ENCODE results near the gene LRMDA. TPM values are rescaled to one million over a fixed set of nuclear protein-coding genes. Genes with fewer than 3 reads are reported as not detected.

LRMDA gene
- total RNA-seq, 1 experiment from 2014 or later, result 4.8 TPM

DNA sequence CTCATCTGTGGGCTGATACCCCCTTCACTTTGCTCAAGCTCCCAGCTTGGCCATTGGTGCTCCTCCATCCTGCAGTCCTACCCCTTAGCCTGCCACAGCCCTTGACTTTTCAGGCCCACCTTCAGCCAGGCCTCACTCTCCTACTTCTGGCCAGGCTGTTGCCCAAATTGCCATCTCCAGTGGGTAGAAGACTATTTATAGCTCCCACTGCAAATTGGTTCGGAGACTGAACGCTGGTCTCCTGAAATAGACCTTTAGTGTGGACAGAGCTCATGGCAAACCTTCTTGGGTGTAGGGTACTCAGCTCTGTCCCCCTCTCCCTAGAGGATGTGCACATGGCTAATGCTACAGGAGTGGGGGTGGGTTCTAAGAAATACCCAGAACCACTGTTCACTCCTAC lies 697.8 kb downstream of the LRMDA start:
- no peak for DNase-seq (ENCODE audit: low read depth, low spot score)
- Histone ChIP-seq H3K4me3 (replicated peaks in 1 of 2; ENCODE audit: low read depth in 1 of 2, low read length in 2 of 2) (no peak overlapping the region), H3K27me3 (ENCODE audit: insufficient read depth, low read length) (peaks cover 41% of the 10 kb centered on the region), H4K20me1 (ENCODE audit: insufficient read depth) (no peaks in the 10 kb centered on the region), H2AFZ (ENCODE audit: low read depth, low read length, poor library complexity, severe bottlenecking) (no peak overlapping the region), H3K27ac (ENCODE audit: low read depth, low read length) (no peak overlapping the region), H3K9me3 (ENCODE audit: control insufficient read depth in 1 of 2, insufficient read depth in 1 of 2, low read depth in 1 of 2, low read length in 2 of 2) (no peaks in the 10 kb centered on the region), H3K9ac (ENCODE audit: low read length) (no peak overlapping the region), H3K9me2 (ENCODE audit: insufficient read depth) (no peaks in the 10 kb centered on the region), H3K79me2 (ENCODE audit: insufficient read depth, low read length) (no peaks in the 10 kb centered on the region), H3K4me1 (ENCODE audit: control insufficient read depth in 1 of 2, insufficient read depth in 2 of 2, low read length in 2 of 2) (no peaks in the 10 kb centered on the region), H3K4me2 (ENCODE audit: low read length) (no peak overlapping the region), H3K36me3 (ENCODE audit: control insufficient read depth in 1 of 2, insufficient read depth in 2 of 2, low read length in 2 of 2) (no peaks in the 10 kb centered on the region)
- ATAC-seq, result no peak
- ChIA-PET POLR2A (no interaction called here), CTCF (no interaction called here), RAD21 (ENCODE audit: low non-redundant PET in 1 of 2, low total read pairs in 2 of 2, uncharacterized antibody in 2 of 2, unreplicated experiment in 2 of 2) (no interaction called here)
- no TSS peak for BruUV-seq (replicated peaks)
- intact Hi-C loops (cut with micrococcal nuclease), result no loop called here
- TF ChIP-seq, protein P1, sequence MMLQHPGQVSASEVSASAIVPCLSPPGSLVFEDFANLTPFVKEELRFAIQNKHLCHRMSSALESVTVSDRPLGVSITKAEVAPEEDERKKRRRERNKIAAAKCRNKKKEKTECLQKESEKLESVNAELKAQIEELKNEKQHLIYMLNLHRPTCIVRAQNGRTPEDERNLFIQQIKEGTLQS (IDR thresholded peaks at IDR 0.05), result no peak
- TF ChIP-seq CEBPB (IDR thresholded peaks at IDR 0.05; ENCODE audit: low read depth), result no peak
- no peak for TF ChIP-seq ZNF274 (IDR thresholded peaks at IDR 0.05; ENCODE audit: low read depth, low read length)
- no peak for TF ChIP-seq ZBTB33 (IDR thresholded peaks at IDR 0.05; ENCODE audit: extremely low read depth, insufficient replicate concordance, low read length)
- no peak for TF ChIP-seq POLR2A (IDR thresholded peaks at IDR 0.05; ENCODE audit: borderline replicate concordance, extremely low read depth, insufficient read depth, insufficient read length)
- no peak for TF ChIP-seq POLR2AphosphoS5 (IDR thresholded peaks at IDR 0.05; ENCODE audit: low read depth, low read length)
- TF ChIP-seq EZH2 (IDR thresholded peaks at IDR 0.05), result no peak
- no peak for TF ChIP-seq SRF (IDR thresholded peaks at IDR 0.05; ENCODE audit: low read depth)
- TF ChIP-seq TCF7L2 (IDR thresholded peaks at IDR 0.05; ENCODE audit: borderline replicate concordance, extremely low read depth, insufficient read depth, insufficient read length), result no peak
- TF ChIP-seq EZH2phosphoT487 (IDR thresholded peaks at IDR 0.05; ENCODE audit: borderline replicate concordance), result no peak

All from HCT116 (cell line).